Activated CD4-positive, alpha-beta T cell treated with anti-CD3 and anti-CD28 coated beads, Interleukin-2, amount 50 U/mL, for 1 hour (primary cell): ENCODE data around the gene ZNF710.

ENCODE experiments used
- DNase-seq: peaks from one replicate; pipeline ENCODE4 v3.0.0-alpha.2; 2020

Gene ZNF710

GRCh38 chr15:90020021-90020735, 19.1 kb downstream of the ZNF710 start:
- no peak for DNase-seq

- no peak for DNase-seq
Observed at GRCh38 chr15:90020936-90021507, 19.9 kb downstream of the ZNF710 start.

GRCh38 chr15:90022345-90022744, 21.2 kb downstream of the ZNF710 start:
- no peak for DNase-seq

- DNase-seq: no peak
Observed at GRCh38 chr15:90022905-90023700, 22.0 kb downstream of the ZNF710 start.

- DNase-seq: no peak
Observed at GRCh38 chr15:90024406-90024805, 23.3 kb downstream of the ZNF710 start.

GRCh38 chr15:90025489-90026033, 24.4 kb downstream of the ZNF710 start:
- DNase-seq: no peak

GRCh38 chr15:90028376-90028944, 27.3 kb downstream of the ZNF710 start:
- DNase-seq: no peak

GRCh38 chr15:90029024-90029423, 27.9 kb downstream of the ZNF710 start:
- no peak for DNase-seq

GRCh38 chr15:90030376-90030775, 29.3 kb downstream of the ZNF710 start:
- DNase-seq: no peak

GRCh38 chr15:90031231-90031791, 30.2 kb downstream of the ZNF710 start:
- no peak for DNase-seq

- DNase-seq: no peak
Observed at GRCh38 chr15:90033006-90033405, 31.9 kb downstream of the ZNF710 start.

- DNase-seq: no peak
Observed at GRCh38 chr15:90033448-90033847, 32.3 kb downstream of the ZNF710 start.

GRCh38 chr15:90035095-90035839, 34.1 kb downstream of the ZNF710 start:
- no peak for DNase-seq

- DNase-seq: no peak
Observed at GRCh38 chr15:90035840-90036230, 34.7 kb downstream of the ZNF710 start.

- DNase-seq: no peak
Observed at GRCh38 chr15:90036343-90036742, 35.2 kb downstream of the ZNF710 start.

GRCh38 chr15:90036806-90037510, 35.8 kb downstream of the ZNF710 start:
- no peak for DNase-seq

GRCh38 chr15:90037511-90037860, 36.4 kb downstream of the ZNF710 start:
- DNase-seq: no peak

GRCh38 chr15:90037961-90038631, 37.0 kb downstream of the ZNF710 start:
- no peak for DNase-seq

- no peak for DNase-seq
Observed at GRCh38 chr15:90038632-90039095, 37.5 kb downstream of the ZNF710 start.

GRCh38 chr15:90039996-90040395, 38.9 kb downstream of the ZNF710 start:
- no peak for DNase-seq

- no peak for DNase-seq
Observed at GRCh38 chr15:90040618-90041017, 39.5 kb downstream of the ZNF710 start.
